Neuronal stem cell (in vitro differentiated cells): ENCODE results near the gene TRAPPC6A.

Experiments
- DNase-seq: peaks from one replicate; pipeline ENCODE4 v3.0.0-alpha.2; 2013; ENCODE audit warnings: low spot score
- H2AFZ ChIP-seq: one replicate; pipeline ENCODE4 v1.6.1; 2013; ENCODE audit warnings: mild to moderate bottlenecking, low read length, inconsistent platforms
- H2AK5ac ChIP-seq: 2 replicates; pipeline ENCODE4 v1.6.1; 2013; ENCODE audit warnings: low read depth, mild to moderate bottlenecking, inconsistent platforms, low read length, moderate library complexity, mixed read lengths
- H2BK120ac ChIP-seq: 2 replicates; pipeline ENCODE4 v1.6.1; 2013; ENCODE audit warnings: low read depth, mild to moderate bottlenecking, inconsistent platforms, low read length, moderate library complexity, mixed read lengths
- H2BK12ac ChIP-seq: one replicate; pipeline ENCODE4 v1.6.1; 2013; ENCODE audit warnings: low read length, inconsistent platforms
- H2BK15ac ChIP-seq: 2 replicates; pipeline ENCODE4 v1.6.1; 2013; ENCODE audit warnings: mild to moderate bottlenecking, low read length, inconsistent platforms, mixed read lengths
- H2BK5ac ChIP-seq: one replicate; pipeline ENCODE4 v1.6.1; 2013; ENCODE audit warnings: inconsistent platforms, mild to moderate bottlenecking, low read length, moderate library complexity
- H3K14ac ChIP-seq: one replicate; pipeline ENCODE4 v1.6.1; 2013; ENCODE audit warnings: low read length, inconsistent platforms
- H3K18ac ChIP-seq: 2 replicates; pipeline ENCODE4 v1.6.1; 2013; ENCODE audit warnings: low read length, inconsistent platforms
- H3K23ac ChIP-seq: 2 replicates; pipeline ENCODE4 v1.6.1; 2013; ENCODE audit warnings: low read depth, mild to moderate bottlenecking, mixed read lengths, low read length, inconsistent platforms; ENCODE audit not compliant: poor library complexity
- H3K27ac ChIP-seq: replicated peaks from 3 replicates; pipeline ENCODE4 v1.5.1; 2013; ENCODE audit warnings: low read length, inconsistent platforms
- H3K27me3 ChIP-seq, 3 experiments: 2 replicates each; pipeline ENCODE4 v1.6.1; 2013; ENCODE audit warnings: low read length in 3 of 3, mild to moderate bottlenecking in 2 of 3, inconsistent platforms in 1 of 3, low read depth in 1 of 3, mixed read lengths in 1 of 3, moderate library complexity in 1 of 3; ENCODE audit not compliant: control insufficient read depth in 3 of 3, insufficient read depth in 3 of 3
- H3K36me3 ChIP-seq, 2 donors: replicated peaks in 1 of 2; 2 replicates each; pipeline ENCODE4 v1.6.1; 2013; ENCODE audit warnings: low read length in 2 of 2; ENCODE audit not compliant: control insufficient read depth in 2 of 2, insufficient read depth in 2 of 2
- H3K4ac ChIP-seq: 2 replicates; pipeline ENCODE4 v1.6.1; 2013; ENCODE audit warnings: inconsistent platforms, mild to moderate bottlenecking, low read length, moderate library complexity
- H3K4me1 ChIP-seq, 2 donors: 1 replicate in 1 of 2; 2 replicates in 1 of 2; pipeline ENCODE4 v1.6.1; 2013; ENCODE audit warnings: low read length in 2 of 2, low read depth in 1 of 2; ENCODE audit not compliant: control insufficient read depth in 2 of 2, insufficient read depth in 1 of 2
- H3K4me2 ChIP-seq: one replicate; pipeline ENCODE4 v1.6.1; 2013; ENCODE audit warnings: mild to moderate bottlenecking, low read length, inconsistent platforms; ENCODE audit not compliant: insufficient read depth, poor library complexity, severe bottlenecking
- H3K4me3 ChIP-seq, 2 donors: 2 replicates each; pipeline ENCODE4 v1.5.1; 2013; ENCODE audit warnings: low read length in 2 of 2, mild to moderate bottlenecking in 2 of 2, inconsistent platforms in 1 of 2, moderate library complexity in 1 of 2
- H3K79me1 ChIP-seq: one replicate; pipeline ENCODE4 v1.6.1; 2013; ENCODE audit warnings: low read depth, mild to moderate bottlenecking, inconsistent platforms, low read length, moderate library complexity
- H3K9ac ChIP-seq: one replicate; pipeline ENCODE4 v1.6.1; 2013; ENCODE audit warnings: mild to moderate bottlenecking, low read depth, low read length, inconsistent platforms; ENCODE audit not compliant: poor library complexity
- H3K9me3 ChIP-seq, 2 donors: replicated peaks in 1 of 2; 2 replicates each; pipeline versions ENCODE3 to v1.6.1; 2013; ENCODE audit warnings: low read length in 2 of 2, mild to moderate bottlenecking in 2 of 2, inconsistent platforms in 1 of 2, low read depth in 1 of 2, mixed read lengths in 1 of 2, moderate library complexity in 1 of 2; ENCODE audit not compliant: control insufficient read depth in 2 of 2, insufficient read depth in 1 of 2
- H4K8ac ChIP-seq: one replicate; pipeline ENCODE4 v1.6.1; 2013; ENCODE audit warnings: low read depth, mild to moderate bottlenecking, inconsistent platforms, low read length, moderate library complexity
- H4K91ac ChIP-seq: one replicate; pipeline ENCODE4 v1.6.1; 2013; ENCODE audit warnings: low read length, low read depth, mild to moderate bottlenecking, inconsistent platforms; ENCODE audit not compliant: poor library complexity
- WGBS, 2 donors: extraction: QIAGEN DNeasy Blood & Tissue Kit; methylation state at CpG; one replicate each; pipeline ENCODE4 v1.1.7; 2013; ENCODE audit warnings: missing lambda C conversion rate in 2 of 2, mixed read lengths in 1 of 2; ENCODE audit not compliant: insufficient read length in 2 of 2, insufficient replicate concordance in 1 of 2; ENCODE audit errors: extremely low coverage in 2 of 2; 5-methylcytosine and 5-hydroxymethylcytosine counted together

Gene TRAPPC6A

GRCh38 chr19:45186509-45187334 is 8.7 kb upstream of the TRAPPC6A start:
- Histone ChIP-seq H3K4ac (no peak overlapping the region), H3K36me3 (no peaks in the 10 kb centered on the region), H4K8ac (no peak overlapping the region), H3K4me3 (no peak overlapping the region), H3K23ac (peak overlapping the region; percentile 20), H3K14ac (no peak overlapping the region), H2AK5ac (peak overlapping the region; percentile 13), H3K9ac (peak overlapping the region; percentile 73), H3K4me1 (peaks cover 0 to 3% of the 10 kb centered on the region in 2 donors), H3K9me3 (no peaks in the 10 kb centered on the region), H4K91ac (no peak overlapping the region), H3K4me2 (no peak overlapping the region), H2BK5ac (no peak overlapping the region), H3K27ac (no peak overlapping the region), H2BK12ac (peak overlapping the region; percentile 86), H3K18ac (no peak overlapping the region), H3K79me1 (no peaks in the 10 kb centered on the region), H2AFZ (no peak overlapping the region), H3K27me3 (no peaks in the 10 kb centered on the region), H2BK15ac (no peak overlapping the region), H2BK120ac (no peak overlapping the region)
- no peak for DNase-seq
- WGBS, 2 donors: no CpG with 5 or more reads among the region's 12 CpGs

GRCh38 chr19:45184115-45184514 is 6.1 kb upstream of the TRAPPC6A start:
- DNase-seq: no peak
- H3K18ac ChIP-seq: no peak overlapping the region
- no peak overlapping the region for H4K91ac ChIP-seq
- no peak overlapping the region for H2BK12ac ChIP-seq
- H3K14ac ChIP-seq: no peak overlapping the region
- no peak overlapping the region for H3K23ac ChIP-seq
- no peaks in the 10 kb centered on the region for H3K27me3 ChIP-seq
- no peak overlapping the region for H2AFZ ChIP-seq
- WGBS, 2 donors: no CpG with 5 or more reads among the region's 5 CpGs
- no peak overlapping the region for H4K8ac ChIP-seq
- no peak overlapping the region for H2AK5ac ChIP-seq
- H2BK120ac ChIP-seq: no peak overlapping the region
- H3K4ac ChIP-seq: no peak overlapping the region
- no peaks in the 10 kb centered on the region for H3K79me1 ChIP-seq
- no peak overlapping the region for H3K4me3 ChIP-seq
- H2BK5ac ChIP-seq: no peak overlapping the region
- no peak overlapping the region for H3K27ac ChIP-seq
- no peak overlapping the region for H3K4me2 ChIP-seq
- no peak overlapping the region for H2BK15ac ChIP-seq
- H3K9ac ChIP-seq: no peak overlapping the region
- H3K9me3 ChIP-seq: no peaks in the 10 kb centered on the region
- peaks cover 0 to 5% of the 10 kb centered on the region in 2 donors for H3K36me3 ChIP-seq
- H3K4me1 ChIP-seq: peaks cover 3% of the 10 kb centered on the region in 2 donors

- no peaks in the 10 kb centered on the region for H3K9me3 ChIP-seq
- H4K91ac ChIP-seq: no peak overlapping the region
- H3K4me1 ChIP-seq: peaks cover 3% of the 10 kb centered on the region in 2 donors
- H3K4me2 ChIP-seq: no peak overlapping the region
- H3K27ac ChIP-seq: no peak overlapping the region
- H2AK5ac ChIP-seq: no peak overlapping the region
- no peak overlapping the region for H2AFZ ChIP-seq
- H3K4ac ChIP-seq: no peak overlapping the region
- H3K36me3 ChIP-seq: peaks cover 0 to 5% of the 10 kb centered on the region in 2 donors
- H3K27me3 ChIP-seq: no peaks in the 10 kb centered on the region
- H4K8ac ChIP-seq: no peak overlapping the region
- no peak overlapping the region for H2BK5ac ChIP-seq
- no peak overlapping the region for H2BK12ac ChIP-seq
- no peak overlapping the region for H3K14ac ChIP-seq
- H2BK120ac ChIP-seq: no peak overlapping the region
- no CpG with 5 or more reads among the region's 4 CpGs for WGBS, 2 donors
- no peak overlapping the region for H2BK15ac ChIP-seq
- no peak overlapping the region for H3K23ac ChIP-seq
- no peaks in the 10 kb centered on the region for H3K79me1 ChIP-seq
- H3K18ac ChIP-seq: no peak overlapping the region
- DNase-seq: no peak
- no peak overlapping the region for H3K9ac ChIP-seq
- H3K4me3 ChIP-seq: no peak overlapping the region
Measured at GRCh38 chr19:45182758-45183157, 4.7 kb upstream of the TRAPPC6A start.

- no peak overlapping the region for H3K4ac ChIP-seq
Measured at GRCh38 chr19:45180936-45181335, 2.9 kb upstream of the TRAPPC6A start.

More at GRCh38 chr19:45180936-45181335, 2.9 kb upstream of the TRAPPC6A start:
- Histone ChIP-seq H2AK5ac (no peak overlapping the region), H2BK15ac (no peak overlapping the region), H3K14ac (no peak overlapping the region), H3K27me3 (no peaks in the 10 kb centered on the region), H3K4me3 (peak overlapping the region in 1 of 2 donors; percentile 19), H2AFZ (no peak overlapping the region), H4K91ac (no peak overlapping the region), H3K36me3 (peaks cover 0 to 5% of the 10 kb centered on the region in 2 donors), H2BK12ac (no peak overlapping the region), H3K9me3 (no peaks in the 10 kb centered on the region), H4K8ac (no peak overlapping the region), H3K4me1 (peaks cover 2 to 6% of the 10 kb centered on the region in 2 donors), H3K79me1 (peaks cover 1% of the 10 kb centered on the region), H3K27ac (no peak overlapping the region), H3K4me2 (no peak overlapping the region), H2BK120ac (no peak overlapping the region), H3K23ac (no peak overlapping the region), H2BK5ac (no peak overlapping the region), H3K9ac (no peak overlapping the region), H3K18ac (no peak overlapping the region)
- WGBS, 2 donors: no CpG with 5 or more reads among the region's 7 CpGs
- no peak for DNase-seq
